A204.1 (cell line): Measurements from ENCODE around the gene TTLL5.

Experiments used
- FAIRE-seq: peaks from 2 replicates; lab custom pipeline; 2012; peaks lifted over from hg19 to GRCh38; lab: Jason Lieb, UNC

The TTLL5 gene

DNA sequence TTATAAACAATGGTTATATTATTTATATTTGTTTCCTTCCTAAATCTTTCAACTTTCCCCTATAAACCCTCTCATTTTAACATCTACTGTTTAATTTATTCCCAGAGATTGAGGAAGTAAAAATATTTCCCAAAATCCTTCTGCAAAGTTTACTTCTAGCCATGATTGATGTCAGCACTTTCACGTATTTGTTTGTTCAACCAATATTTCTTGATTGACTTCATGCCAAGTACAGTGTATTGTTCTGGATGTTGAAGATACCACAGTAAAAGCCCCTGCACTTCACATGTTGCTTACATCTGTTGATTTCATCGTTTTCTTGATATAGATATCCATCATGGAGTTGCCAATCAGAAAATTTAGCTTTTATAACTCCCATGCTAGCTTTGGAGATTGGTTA, 81.8 kb downstream of the TTLL5 start:
- no peak for FAIRE-seq

- no peak for FAIRE-seq
Observed at GRCh38 chr14:75747899-75748298, 86.9 kb downstream of the TTLL5 start.

DNA sequence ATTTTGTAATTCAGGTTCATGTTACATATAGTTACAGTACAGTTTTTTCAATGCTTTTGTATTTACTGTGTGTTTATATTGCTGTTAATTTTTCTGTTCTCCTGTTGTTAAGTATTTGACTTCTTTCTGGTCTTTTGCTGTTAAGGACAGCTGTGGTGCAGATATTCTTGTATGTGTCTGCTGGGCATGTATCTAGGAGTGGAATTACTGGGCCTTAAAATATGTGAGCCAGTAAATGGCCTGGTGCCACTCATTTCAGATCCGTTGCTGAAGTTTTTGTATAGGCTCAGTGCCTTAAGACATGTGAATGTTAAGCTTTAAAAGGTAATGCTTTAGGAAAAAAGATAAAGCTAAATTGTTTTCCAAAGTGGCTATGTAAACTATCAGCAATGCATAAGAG, 87.3 kb downstream of the TTLL5 start:
- no peak for FAIRE-seq

- FAIRE-seq = no peak
Observed at GRCh38 chr14:75751296-75751695, 90.2 kb downstream of the TTLL5 start.

GRCh38 chr14:75752086-75752485, 91.0 kb downstream of the TTLL5 start:
- no peak for FAIRE-seq

DNA sequence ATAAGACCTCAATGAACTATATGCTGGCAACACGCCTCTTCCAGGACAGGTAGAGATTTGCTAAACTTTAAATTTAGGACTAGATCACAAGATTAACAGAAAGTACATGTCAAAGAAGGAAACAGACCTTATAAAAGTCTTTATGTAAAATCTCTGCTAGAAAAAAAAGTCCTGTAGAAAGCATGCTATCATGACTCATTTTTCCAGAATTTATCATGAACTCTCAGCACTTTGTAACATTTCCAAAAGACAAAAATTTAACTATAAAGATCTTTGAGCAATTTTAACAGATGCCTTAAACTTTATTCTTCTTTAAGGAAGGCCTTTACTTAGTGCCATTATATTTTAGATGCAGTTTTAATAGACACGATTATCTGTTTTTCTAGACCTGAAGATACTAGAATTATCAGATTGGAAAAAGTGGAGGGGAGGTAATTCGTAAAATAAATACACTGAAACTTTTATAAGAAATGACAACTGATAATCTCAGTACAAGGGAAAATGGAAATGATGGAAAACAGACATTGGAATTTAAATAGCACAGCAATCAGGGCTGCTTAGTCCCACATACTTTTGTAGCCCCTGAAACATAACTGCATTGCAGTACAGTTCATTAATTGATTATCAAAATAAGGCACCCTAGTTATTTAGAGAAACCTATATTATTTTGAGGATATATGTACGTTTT, 92.0 kb downstream of the TTLL5 start:
- FAIRE-seq = peak; percentile 21

DNA sequence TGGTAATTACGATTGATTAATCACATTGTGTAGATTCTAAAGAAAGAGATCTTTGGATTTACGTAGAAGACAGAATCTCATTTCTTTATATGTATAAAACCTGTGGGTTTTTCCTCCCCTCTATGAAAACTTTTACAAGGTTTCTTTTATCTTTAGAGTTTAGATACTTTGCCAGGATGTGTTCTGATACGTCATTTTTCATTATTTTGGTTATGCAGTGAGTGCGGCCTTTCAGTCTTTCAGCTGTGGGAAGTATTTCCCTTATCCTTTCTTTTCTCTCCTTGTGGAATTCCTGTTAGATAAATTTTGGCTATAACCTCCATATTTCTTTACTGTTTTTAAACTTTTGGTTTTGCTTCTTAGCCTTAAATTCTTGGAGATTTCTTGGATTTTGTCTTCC, 92.7 kb downstream of the TTLL5 start:
- FAIRE-seq = no peak

- FAIRE-seq = no peak
Observed at GRCh38 chr14:75757644-75758402, 96.8 kb downstream of the TTLL5 start.

- FAIRE-seq = no peak
Observed at GRCh38 chr14:75764020-75764419, 103.0 kb downstream of the TTLL5 start.

- no peak for FAIRE-seq
Observed at GRCh38 chr14:75769047-75769685, 108.1 kb downstream of the TTLL5 start.

- FAIRE-seq = no peak
Observed at GRCh38 chr14:75770635-75771034, 109.6 kb downstream of the TTLL5 start.

DNA sequence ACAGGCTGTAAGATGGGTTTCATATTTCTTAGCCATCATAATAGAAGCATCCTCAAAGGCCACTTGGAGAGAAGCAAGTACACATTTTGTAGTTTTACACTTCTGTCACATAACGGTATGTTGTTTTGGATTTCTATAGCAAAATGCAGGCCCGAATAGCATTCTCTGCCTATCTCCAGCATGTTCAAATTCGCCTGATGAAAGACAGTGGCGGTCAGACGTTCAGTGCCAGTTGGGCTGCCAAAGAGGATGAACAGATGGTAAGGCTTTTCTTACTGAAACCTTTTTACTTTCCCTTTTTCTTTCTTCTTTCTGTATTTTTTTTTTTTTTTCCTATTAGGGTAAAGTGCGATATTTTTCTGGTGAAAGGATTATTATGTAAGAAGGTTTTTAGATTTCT, 110.5 kb downstream of the TTLL5 start:
- FAIRE-seq = no peak

- no peak for FAIRE-seq
Observed at GRCh38 chr14:75773046-75773445, 112.0 kb downstream of the TTLL5 start.

GRCh38 chr14:75781096-75781495, 120.0 kb downstream of the TTLL5 start:
- no peak for FAIRE-seq

- no peak for FAIRE-seq
Observed at GRCh38 chr14:75783184-75783583, 122.1 kb downstream of the TTLL5 start.

GRCh38 chr14:75783602-75784313, 122.7 kb downstream of the TTLL5 start:
- FAIRE-seq = no peak

DNA sequence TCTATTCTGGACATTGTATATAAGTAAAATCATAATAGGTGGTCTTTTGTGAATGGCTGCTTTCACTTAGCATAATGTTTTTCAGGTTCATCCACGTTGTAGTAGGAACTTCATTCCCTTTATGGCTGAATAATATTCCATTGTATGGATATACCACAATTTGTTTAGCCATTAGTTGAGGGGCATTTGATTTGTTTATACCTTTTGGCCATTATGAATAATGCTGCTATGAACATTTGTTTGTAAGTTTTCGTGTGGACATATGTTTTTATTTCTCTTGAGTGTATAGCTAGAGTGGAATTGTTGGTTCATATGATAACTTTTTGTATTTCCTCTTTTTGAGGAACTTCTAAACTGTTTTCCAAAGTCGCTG, 123.3 kb downstream of the TTLL5 start:
- FAIRE-seq = no peak

DNA sequence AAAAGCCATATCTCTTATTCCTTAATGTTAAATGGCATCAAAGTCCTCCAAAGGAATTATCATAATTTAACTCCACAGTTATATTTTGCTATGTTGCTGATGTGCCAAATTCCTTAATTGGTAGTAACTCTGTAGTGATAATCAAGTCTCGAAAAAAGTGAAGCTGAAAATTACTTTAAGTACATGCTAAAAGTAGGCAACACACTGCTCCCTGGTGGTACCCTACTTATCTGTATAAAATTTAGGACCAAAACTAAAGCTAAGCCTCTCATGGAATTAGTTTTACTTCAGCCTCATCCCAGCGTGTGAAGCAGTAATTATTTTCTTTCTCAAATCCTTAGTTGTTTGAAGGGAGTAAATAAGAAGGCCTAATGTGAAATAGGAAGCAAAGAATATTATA, 132.8 kb downstream of the TTLL5 start:
- peak; percentile 67 for FAIRE-seq

- FAIRE-seq = peak; percentile 83
Observed at GRCh38 chr14:75794615-75795038, 133.6 kb downstream of the TTLL5 start.

DNA sequence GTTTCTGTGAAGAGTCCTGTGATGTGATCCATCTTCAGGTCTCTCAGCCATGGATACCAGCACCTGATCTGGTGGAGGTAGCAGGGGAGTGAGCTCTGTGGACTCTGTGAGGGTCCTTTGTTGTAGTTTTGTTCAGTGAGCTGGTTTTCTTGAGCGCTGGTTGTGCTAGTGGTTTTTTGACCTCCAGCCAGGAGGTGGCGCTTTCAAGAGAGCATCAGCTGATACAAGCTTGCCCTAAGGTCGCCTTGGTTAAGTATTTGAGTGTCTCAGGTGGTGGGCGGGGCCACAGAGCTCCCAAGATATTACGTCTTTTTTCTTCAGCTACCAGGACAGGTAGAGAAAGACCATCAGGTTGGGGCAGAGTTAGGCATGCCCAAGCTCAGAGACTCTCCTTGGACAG, 139.7 kb downstream of the TTLL5 start:
- no peak for FAIRE-seq

GRCh38 chr14:75802486-75802885, 141.4 kb downstream of the TTLL5 start:
- FAIRE-seq = no peak

DNA sequence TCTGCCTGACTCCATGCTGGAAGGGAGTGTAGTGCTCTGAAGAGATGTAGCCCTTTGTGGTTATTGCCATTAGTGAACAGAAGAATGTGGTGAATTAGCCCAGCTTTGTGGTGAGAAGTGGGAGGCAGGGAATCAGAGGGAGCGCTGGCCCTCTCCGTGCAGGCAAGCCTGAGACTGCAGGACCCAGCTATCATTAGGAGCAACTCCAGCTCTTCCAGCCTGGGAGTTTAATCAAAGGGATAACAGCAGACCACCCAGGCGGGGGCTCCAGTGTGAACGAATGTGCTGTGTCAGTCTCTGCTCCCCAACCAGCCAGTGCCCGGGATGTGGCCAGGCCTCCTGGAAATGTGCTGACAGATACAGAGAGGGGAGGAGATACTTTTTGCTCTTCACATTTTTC, 142.7 kb downstream of the TTLL5 start:
- FAIRE-seq = no peak
